Neural crest cell (in vitro differentiated cells): ENCODE measurements around the gene ADRA2C. TPM values are rescaled to one million over a fixed set of nuclear protein-coding genes. Genes with fewer than 3 reads are reported as not detected.

Source experiments
- DNase-seq: peaks from one replicate; pipeline ENCODE4 v3.0.0; 2021; ENCODE audit warnings: low read depth, mixed read lengths, low spot score
- H3K27ac Mint-ChIP-seq: one replicate; pipeline ENCODE4 v1.8.0; 2021; ENCODE audit warnings: mild to moderate bottlenecking, mixed read lengths; ENCODE audit not compliant: unreplicated experiment
- H3K27me3 Mint-ChIP-seq: 2 replicates; pipeline ENCODE4 v1.8.0; 2021; ENCODE audit warnings: low read depth, mild to moderate bottlenecking, mixed read lengths
- H3K36me3 Mint-ChIP-seq: 2 replicates; pipeline ENCODE4 v1.8.0; 2021; ENCODE audit warnings: low read depth, mild to moderate bottlenecking, mixed read lengths
- H3K4me1 Mint-ChIP-seq: 2 replicates; pipeline ENCODE4 v1.8.0; 2021; ENCODE audit warnings: mixed read lengths
- H3K4me3 Mint-ChIP-seq: one replicate; pipeline ENCODE4 v1.8.0; 2021; ENCODE audit warnings: mild to moderate bottlenecking, mixed read lengths
- H3K9me3 Mint-ChIP-seq: 2 replicates; pipeline ENCODE4 v1.8.0; 2021; ENCODE audit warnings: mixed read lengths
- total RNA-seq: library from RNA; stranded (reverse); gene quantifications from 2 replicates; pipeline ENCODE4 v1.2.1, GENCODE V29; 2021
- TF ChIP-seq, protein P1 (sequence below): fragments of 200-600 bp; sonication (generic); conservative IDR thresholded peaks from 2 replicates; pipeline ENCODE4 v1.5.0; 2021; ENCODE audit warnings: antibody characterized with exemption, mild to moderate bottlenecking

ADRA2C gene
- total RNA-seq, 1 donor from 2014 or later, result 6.1 TPM

DNA sequence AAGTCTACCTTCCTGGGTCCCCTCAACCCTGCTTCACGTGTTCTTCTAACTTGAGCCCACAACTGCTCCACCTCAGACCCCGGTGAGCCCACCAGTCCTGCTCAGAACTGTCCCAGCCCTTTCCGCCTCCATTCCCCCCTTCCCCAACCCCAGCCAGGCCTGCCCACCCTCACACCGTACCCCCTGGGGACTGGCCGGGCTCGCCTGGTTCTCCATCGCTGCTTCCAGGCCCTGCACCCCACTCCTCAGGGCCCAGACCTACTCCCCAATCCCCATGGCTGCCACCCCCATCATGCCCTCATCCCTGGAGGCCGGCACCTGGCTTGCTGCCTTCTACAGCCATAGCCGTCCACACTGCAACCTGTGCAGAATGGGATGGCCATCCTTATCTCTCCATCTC lies 23.4 kb downstream of the ADRA2C start:
- no peak overlapping the region for H3K27ac Mint-ChIP-seq
- peaks cover 8% of the 10 kb centered on the region for H3K4me1 Mint-ChIP-seq
- no peaks in the 10 kb centered on the region for H3K9me3 Mint-ChIP-seq
- H3K36me3 Mint-ChIP-seq, result no peaks in the 10 kb centered on the region
- TF ChIP-seq, protein P1, sequence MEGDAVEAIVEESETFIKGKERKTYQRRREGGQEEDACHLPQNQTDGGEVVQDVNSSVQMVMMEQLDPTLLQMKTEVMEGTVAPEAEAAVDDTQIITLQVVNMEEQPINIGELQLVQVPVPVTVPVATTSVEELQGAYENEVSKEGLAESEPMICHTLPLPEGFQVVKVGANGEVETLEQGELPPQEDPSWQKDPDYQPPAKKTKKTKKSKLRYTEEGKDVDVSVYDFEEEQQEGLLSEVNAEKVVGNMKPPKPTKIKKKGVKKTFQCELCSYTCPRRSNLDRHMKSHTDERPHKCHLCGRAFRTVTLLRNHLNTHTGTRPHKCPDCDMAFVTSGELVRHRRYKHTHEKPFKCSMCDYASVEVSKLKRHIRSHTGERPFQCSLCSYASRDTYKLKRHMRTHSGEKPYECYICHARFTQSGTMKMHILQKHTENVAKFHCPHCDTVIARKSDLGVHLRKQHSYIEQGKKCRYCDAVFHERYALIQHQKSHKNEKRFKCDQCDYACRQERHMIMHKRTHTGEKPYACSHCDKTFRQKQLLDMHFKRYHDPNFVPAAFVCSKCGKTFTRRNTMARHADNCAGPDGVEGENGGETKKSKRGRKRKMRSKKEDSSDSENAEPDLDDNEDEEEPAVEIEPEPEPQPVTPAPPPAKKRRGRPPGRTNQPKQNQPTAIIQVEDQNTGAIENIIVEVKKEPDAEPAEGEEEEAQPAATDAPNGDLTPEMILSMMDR, result no peak
- H3K4me3 Mint-ChIP-seq, result no peak overlapping the region
- no peak for DNase-seq
- peaks cover 25% of the 10 kb centered on the region for H3K27me3 Mint-ChIP-seq

- Mint-ChIP-seq H3K9me3 (peaks cover 4% of the 10 kb centered on the region), H3K4me3 (no peak overlapping the region), H3K36me3 (no peaks in the 10 kb centered on the region), H3K4me1 (peaks cover 8% of the 10 kb centered on the region), H3K27me3 (peaks cover 27% of the 10 kb centered on the region), H3K27ac (no peak overlapping the region)
- TF ChIP-seq, protein P1, result no peak
- no peak for DNase-seq
Measured at GRCh38 chr4:3790006-3790561, 23.9 kb downstream of the ADRA2C start.

DNA sequence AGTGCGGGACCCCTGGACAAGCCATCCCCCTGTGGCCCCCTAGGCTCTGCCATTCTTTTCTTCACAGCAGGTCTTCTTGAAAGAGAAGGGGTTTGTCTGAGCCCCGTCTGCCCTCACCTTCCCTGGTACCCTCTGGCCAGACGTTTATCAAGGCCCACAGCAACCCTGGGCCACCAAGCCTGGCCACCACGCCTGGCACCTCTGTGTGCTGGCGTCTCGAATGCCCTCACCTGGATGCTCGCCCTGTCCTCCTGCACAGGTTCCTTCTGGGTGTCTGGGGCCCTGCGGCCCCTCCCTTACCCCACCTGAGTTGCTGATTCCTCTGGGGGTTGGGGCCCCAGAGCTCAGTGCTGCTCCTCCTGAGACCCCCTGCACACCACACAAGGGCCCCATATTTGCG lies 25.1 kb downstream of the ADRA2C start:
- H3K27ac Mint-ChIP-seq, result no peak overlapping the region
- DNase-seq, result no peak
- no peaks in the 10 kb centered on the region for H3K36me3 Mint-ChIP-seq
- peaks cover 8% of the 10 kb centered on the region for H3K4me1 Mint-ChIP-seq
- TF ChIP-seq, protein P1, result no peak
- H3K9me3 Mint-ChIP-seq, result peaks cover 12% of the 10 kb centered on the region
- peaks cover 30% of the 10 kb centered on the region for H3K27me3 Mint-ChIP-seq
- no peak overlapping the region for H3K4me3 Mint-ChIP-seq

- peaks cover 13% of the 10 kb centered on the region for H3K9me3 Mint-ChIP-seq
- no peaks in the 10 kb centered on the region for H3K36me3 Mint-ChIP-seq
- peaks cover 6% of the 10 kb centered on the region for H3K4me1 Mint-ChIP-seq
- peaks cover 30% of the 10 kb centered on the region for H3K27me3 Mint-ChIP-seq
- H3K27ac Mint-ChIP-seq, result no peak overlapping the region
- peak; percentile 67 for DNase-seq
- H3K4me3 Mint-ChIP-seq, result no peak overlapping the region
- TF ChIP-seq, protein P1, result no peak
Measured at GRCh38 chr4:3791910-3792542, 25.8 kb downstream of the ADRA2C start.

DNA sequence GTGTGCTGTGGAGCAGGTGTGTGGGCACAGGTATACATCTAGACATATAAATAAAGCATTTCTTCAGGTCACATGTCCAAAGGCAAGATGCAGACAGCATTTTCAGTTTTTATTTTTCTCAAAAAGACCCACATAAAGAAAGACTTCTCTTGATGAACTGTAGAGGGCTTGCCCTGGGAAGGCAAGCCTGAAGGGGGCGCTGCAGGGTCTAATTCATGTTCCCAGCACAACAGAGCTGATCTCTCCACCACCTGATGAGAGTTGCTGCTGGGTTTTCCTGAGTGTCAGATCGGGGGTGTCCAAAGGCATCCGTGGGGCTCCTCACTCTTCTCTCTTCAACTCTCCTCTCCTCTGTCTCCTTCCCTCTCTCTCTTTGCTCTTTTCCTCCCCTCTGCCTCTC lies 26.6 kb downstream of the ADRA2C start:
- Mint-ChIP-seq H3K4me3 (no peak overlapping the region), H3K4me1 (no peaks in the 10 kb centered on the region), H3K9me3 (peaks cover 13% of the 10 kb centered on the region), H3K36me3 (no peaks in the 10 kb centered on the region), H3K27ac (no peak overlapping the region), H3K27me3 (peaks cover 30% of the 10 kb centered on the region)
- TF ChIP-seq, protein P1, result peak; percentile 45
- DNase-seq, result no peak
